ENCODE data around the gene CELF4.

CELF4 gene

DNA sequence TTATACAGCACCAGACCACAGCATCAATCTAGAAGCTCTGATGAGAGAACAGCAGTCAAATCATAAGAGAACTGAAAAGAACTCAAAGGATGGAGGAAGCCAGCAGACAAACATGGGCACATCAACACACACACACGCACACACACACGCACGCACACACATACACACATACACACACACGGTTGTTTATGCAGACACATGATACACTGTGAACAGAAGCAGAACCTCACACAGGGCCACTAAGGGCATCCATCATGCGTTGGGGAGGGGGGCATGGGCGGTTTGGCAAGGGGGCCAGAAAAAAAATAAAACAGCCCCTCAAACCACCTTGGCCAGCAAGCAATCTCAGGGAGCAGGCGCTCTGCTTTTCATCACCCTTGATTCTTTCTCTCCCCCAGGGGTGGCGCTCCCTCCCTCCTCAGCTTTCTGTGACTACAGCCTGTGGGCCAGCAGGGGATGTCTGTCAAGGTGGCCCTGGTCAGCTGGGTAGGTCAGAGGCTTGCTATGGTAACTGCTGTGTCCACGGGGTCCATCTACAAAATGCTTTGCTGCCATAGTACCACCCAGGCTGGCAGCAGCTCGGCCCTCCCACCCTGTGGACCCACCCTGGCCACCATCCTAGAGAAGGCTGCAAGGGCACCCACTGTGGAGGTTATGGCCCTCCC is 318.0 kb downstream of the CELF4 start:
- Mint-ChIP-seq H3K27me3 (ENCODE audit: low read depth) (peaks cover 34% of the 10 kb centered on the region), H3K4me1 (ENCODE audit: low read depth) (no peaks in the 10 kb centered on the region), H3K27ac (no peak overlapping the region), H3K4me3 (no peak overlapping the region), H3K36me3 (ENCODE audit: low read depth) (no peaks in the 10 kb centered on the region), H3K9me3 (no peaks in the 10 kb centered on the region)
- DNase-seq (ENCODE audit: low spot score): no peak

DNA sequence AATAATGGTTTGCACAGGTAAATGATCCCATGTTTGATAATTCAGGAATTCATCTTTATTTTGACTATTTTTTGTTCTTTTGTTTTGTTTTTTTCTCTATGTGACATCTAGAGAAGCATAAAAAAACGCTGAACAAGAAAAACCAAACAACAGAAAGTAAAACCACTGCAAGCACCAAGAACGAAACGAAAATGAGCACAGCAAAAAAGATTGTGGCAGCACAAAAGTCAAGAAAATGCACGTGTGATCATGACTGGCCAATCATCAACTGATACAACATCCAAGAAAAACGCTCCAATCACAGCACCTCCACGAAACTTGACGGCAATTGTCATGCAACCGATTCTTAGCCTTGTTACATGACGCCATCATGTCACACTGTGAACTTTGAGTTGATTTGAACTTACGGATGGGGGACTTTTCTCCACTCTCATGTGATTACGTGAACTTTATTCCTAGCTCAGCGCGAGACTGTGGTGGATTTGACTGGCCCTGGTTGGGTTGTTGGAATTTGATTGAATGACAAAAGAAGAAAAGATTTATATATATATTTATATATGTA is 318.7 kb downstream of the CELF4 start:
- H3K9me3 Mint-ChIP-seq: no peaks in the 10 kb centered on the region
- peaks cover 30% of the 10 kb centered on the region for H3K27me3 Mint-ChIP-seq (ENCODE audit: low read depth)
- H3K27ac Mint-ChIP-seq: no peak overlapping the region
- H3K4me1 Mint-ChIP-seq (ENCODE audit: low read depth): no peaks in the 10 kb centered on the region
- DNase-seq (ENCODE audit: low spot score): no peak
- no peak overlapping the region for H3K4me3 Mint-ChIP-seq
- no peaks in the 10 kb centered on the region for H3K36me3 Mint-ChIP-seq (ENCODE audit: low read depth)

DNA sequence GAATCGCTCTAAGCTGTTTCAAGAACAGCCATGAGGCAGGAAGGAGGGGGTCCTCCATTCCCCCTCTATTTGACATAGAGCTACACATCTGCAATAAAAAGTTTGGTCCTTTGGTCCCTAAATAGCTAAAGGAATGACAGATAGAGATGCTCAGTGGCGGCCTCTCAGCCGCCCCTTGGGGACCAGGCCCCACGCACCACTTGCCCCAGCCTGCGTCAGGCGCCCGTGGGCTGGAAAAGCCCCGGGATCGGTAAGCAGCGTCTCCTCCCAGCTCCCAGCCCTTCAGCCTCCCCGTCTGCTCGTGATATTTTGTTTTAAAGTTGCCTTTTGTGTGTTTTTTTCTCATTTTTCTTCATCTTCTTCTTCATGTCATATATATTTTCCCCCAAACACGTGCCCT is 321.0 kb downstream of the CELF4 start:
- H3K9me3 Mint-ChIP-seq: no peaks in the 10 kb centered on the region
- no peak for DNase-seq (ENCODE audit: low spot score)
- H3K27me3 Mint-ChIP-seq (ENCODE audit: low read depth): peaks cover 25% of the 10 kb centered on the region
- no peaks in the 10 kb centered on the region for H3K4me1 Mint-ChIP-seq (ENCODE audit: low read depth)
- H3K36me3 Mint-ChIP-seq (ENCODE audit: low read depth): no peaks in the 10 kb centered on the region
- no peak overlapping the region for H3K27ac Mint-ChIP-seq
- no peak overlapping the region for H3K4me3 Mint-ChIP-seq

- Mint-ChIP-seq H3K4me3 (no peak overlapping the region), H3K9me3 (no peaks in the 10 kb centered on the region), H3K27me3 (ENCODE audit: low read depth) (peaks cover 25% of the 10 kb centered on the region), H3K36me3 (ENCODE audit: low read depth) (no peaks in the 10 kb centered on the region), H3K27ac (no peak overlapping the region), H3K4me1 (ENCODE audit: low read depth) (no peaks in the 10 kb centered on the region)
- DNase-seq (ENCODE audit: low spot score): no peak
Observed at GRCh38 chr18:37243741-37244140, 321.9 kb downstream of the CELF4 start.

DNA sequence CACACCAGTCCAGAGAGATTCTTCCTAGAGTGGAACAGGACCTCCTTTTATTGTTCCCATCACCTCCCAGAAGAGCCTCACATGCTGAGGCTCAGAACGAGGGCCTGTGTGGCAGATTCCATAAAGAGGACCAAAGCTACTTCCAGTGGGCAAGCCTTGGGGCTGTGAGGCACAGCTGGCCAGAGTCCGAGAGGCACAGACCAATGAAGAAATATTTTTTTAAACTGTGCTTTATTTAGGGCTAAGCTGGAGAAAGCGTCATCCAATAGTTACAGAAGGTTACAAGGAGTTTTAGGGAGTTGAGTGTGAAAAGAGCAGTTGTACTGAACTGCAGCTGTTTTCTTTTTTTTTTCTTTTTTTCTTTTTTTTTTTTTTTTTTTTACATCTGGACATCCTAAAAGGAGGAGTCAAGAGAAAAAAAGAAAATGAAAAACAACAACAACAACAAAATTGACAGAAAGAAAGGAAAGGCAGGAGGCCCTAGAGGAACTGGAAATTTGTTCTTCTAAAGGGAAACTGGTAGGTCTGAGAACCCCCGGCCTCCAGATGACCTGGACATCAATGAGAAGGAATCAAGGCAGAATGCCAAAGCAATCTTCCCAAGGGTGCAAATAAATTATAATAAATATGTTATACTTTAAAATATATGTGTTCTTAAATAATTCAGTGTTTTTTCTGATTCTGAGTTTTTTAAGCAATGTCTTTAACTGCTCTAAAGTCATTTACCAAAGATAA is 322.6 kb downstream of the CELF4 start:
- no peaks in the 10 kb centered on the region for H3K4me1 Mint-ChIP-seq (ENCODE audit: low read depth)
- peaks cover 25% of the 10 kb centered on the region for H3K27me3 Mint-ChIP-seq (ENCODE audit: low read depth)
- no peak for DNase-seq (ENCODE audit: low spot score)
- H3K36me3 Mint-ChIP-seq (ENCODE audit: low read depth): no peaks in the 10 kb centered on the region
- no peaks in the 10 kb centered on the region for H3K9me3 Mint-ChIP-seq
- no peak overlapping the region for H3K4me3 Mint-ChIP-seq
- H3K27ac Mint-ChIP-seq: no peak overlapping the region

- Mint-ChIP-seq H3K4me1 (ENCODE audit: low read depth) (no peaks in the 10 kb centered on the region), H3K9me3 (no peaks in the 10 kb centered on the region), H3K36me3 (ENCODE audit: low read depth) (no peaks in the 10 kb centered on the region), H3K4me3 (no peak overlapping the region), H3K27ac (no peak overlapping the region), H3K27me3 (ENCODE audit: low read depth) (peaks cover 25% of the 10 kb centered on the region)
- DNase-seq (ENCODE audit: low spot score): no peak
Observed at GRCh38 chr18:37242091-37242490, 323.5 kb downstream of the CELF4 start.

GRCh38 chr18:37238282-37239108 is 327.1 kb downstream of the CELF4 start:
- Mint-ChIP-seq H3K9me3 (no peaks in the 10 kb centered on the region), H3K36me3 (ENCODE audit: low read depth) (no peaks in the 10 kb centered on the region), H3K27me3 (ENCODE audit: low read depth) (peaks cover 8% of the 10 kb centered on the region)

DNA sequence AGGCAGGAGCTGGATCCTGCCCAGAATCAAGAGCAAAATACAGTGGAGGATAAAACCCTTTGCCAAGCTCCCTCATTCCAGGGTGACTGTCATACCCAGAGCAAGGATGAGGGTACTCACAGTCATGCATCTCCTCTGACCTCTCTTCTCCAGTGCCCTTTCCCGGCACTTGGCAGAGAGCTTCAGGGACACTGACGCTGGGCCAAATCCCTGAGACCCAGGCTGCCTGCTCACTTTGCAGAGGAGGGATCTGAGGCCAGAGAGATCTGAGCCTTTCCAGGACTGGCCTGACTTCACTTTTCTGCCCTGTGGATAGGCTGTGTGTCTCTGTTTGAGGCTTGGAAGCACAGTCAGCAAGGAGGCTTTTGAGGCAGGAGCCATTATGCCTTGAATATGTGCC is 330.0 kb downstream of the CELF4 start:
- Mint-ChIP-seq H3K4me3 (no peak overlapping the region), H3K4me1 (ENCODE audit: low read depth) (no peaks in the 10 kb centered on the region), H3K36me3 (ENCODE audit: low read depth) (no peaks in the 10 kb centered on the region), H3K27me3 (ENCODE audit: low read depth) (no peaks in the 10 kb centered on the region), H3K9me3 (no peaks in the 10 kb centered on the region), H3K27ac (no peak overlapping the region)
- no peak for DNase-seq (ENCODE audit: low spot score)

More at GRCh38 chr18:37238282-37239108, 327.1 kb downstream of the CELF4 start:
- no peaks in the 10 kb centered on the region for H3K4me1 Mint-ChIP-seq (ENCODE audit: low read depth)
- H3K4me3 Mint-ChIP-seq: no peak overlapping the region
- H3K27ac Mint-ChIP-seq: no peak overlapping the region
- no peak for DNase-seq (ENCODE audit: low spot score)

- Mint-ChIP-seq H3K9me3 (peaks cover 4% of the 10 kb centered on the region), H3K36me3 (ENCODE audit: low read depth) (no peaks in the 10 kb centered on the region), H3K27me3 (ENCODE audit: low read depth) (no peaks in the 10 kb centered on the region), H3K4me3 (no peak overlapping the region), H3K27ac (no peak overlapping the region), H3K4me1 (ENCODE audit: low read depth) (no peaks in the 10 kb centered on the region)
- no peak for DNase-seq (ENCODE audit: low spot score)
Observed at GRCh38 chr18:37231251-37231650, 334.3 kb downstream of the CELF4 start.

DNA sequence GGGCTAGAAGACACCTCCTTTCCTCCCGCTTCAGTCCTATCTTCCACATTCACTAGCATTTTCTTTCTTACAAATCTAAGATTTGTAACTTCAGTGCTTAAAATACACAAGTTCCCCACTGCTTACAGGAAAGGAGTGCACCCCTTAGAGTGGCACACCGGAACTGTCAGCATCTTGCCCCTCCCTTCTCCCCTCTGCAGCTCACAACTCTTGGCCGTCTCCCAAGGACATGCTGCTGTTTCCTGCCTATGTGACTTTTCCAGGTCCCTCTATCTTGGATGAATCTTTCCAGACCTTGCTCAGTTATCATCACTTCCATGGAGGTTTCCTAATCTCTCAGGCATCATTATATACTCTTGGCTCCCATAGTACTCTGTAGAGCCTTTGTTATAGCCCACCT is 334.8 kb downstream of the CELF4 start:
- peaks cover 4% of the 10 kb centered on the region for H3K9me3 Mint-ChIP-seq
- H3K27me3 Mint-ChIP-seq (ENCODE audit: low read depth): no peaks in the 10 kb centered on the region

DNA sequence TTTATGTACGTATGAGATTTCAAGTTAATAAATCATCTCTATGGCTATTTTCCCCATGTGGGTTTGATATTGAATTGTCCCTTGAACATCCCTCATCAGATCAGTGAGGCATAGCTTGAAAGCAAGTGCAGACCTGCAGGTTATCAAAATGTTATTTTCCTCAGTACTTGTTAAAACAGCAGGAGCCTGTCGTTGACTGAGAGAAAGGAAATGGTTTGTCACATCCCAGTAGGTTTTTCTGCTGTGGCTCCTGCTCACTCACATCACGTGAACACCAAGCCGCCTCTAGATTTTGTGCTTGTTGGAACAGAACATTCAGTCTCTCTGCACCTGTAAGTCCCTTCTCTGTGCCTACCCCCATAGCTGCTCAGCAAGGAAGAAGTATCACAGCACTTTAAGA is 340.3 kb downstream of the CELF4 start:
- Mint-ChIP-seq H3K27ac (no peak overlapping the region), H3K4me1 (ENCODE audit: low read depth) (no peaks in the 10 kb centered on the region), H3K36me3 (ENCODE audit: low read depth) (no peaks in the 10 kb centered on the region), H3K4me3 (no peak overlapping the region), H3K27me3 (ENCODE audit: low read depth) (no peaks in the 10 kb centered on the region), H3K9me3 (peaks cover 4% of the 10 kb centered on the region)
- DNase-seq (ENCODE audit: low spot score): no peak

More for the DNA sequence above, 334.8 kb downstream of the CELF4 start:
- Mint-ChIP-seq H3K36me3 (ENCODE audit: low read depth) (no peaks in the 10 kb centered on the region), H3K27ac (no peak overlapping the region), H3K4me1 (ENCODE audit: low read depth) (no peaks in the 10 kb centered on the region), H3K4me3 (no peak overlapping the region)
- DNase-seq (ENCODE audit: low spot score): no peak

DNA sequence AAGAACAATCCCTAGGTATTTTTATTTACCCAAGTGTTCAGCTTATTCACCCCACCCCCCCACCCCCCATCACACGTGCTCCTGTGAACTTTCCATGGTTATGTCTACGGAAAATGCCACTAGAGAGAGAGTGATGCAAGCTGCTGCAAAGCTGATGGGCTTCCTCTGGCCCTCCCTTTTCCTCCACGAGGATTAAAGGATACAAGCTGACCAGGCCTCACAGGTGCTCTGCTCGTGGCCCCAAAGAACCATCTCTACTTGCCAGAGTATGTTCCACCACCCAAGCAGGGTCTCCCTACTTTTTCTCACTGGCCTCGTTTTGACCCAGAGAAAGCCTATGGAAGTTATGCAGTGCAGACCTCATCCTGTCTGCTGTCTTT is 342.6 kb downstream of the CELF4 start:
- H3K27ac Mint-ChIP-seq: no peak overlapping the region
- H3K9me3 Mint-ChIP-seq: peaks cover 4% of the 10 kb centered on the region
- H3K27me3 Mint-ChIP-seq (ENCODE audit: low read depth): no peaks in the 10 kb centered on the region
- no peak overlapping the region for H3K4me3 Mint-ChIP-seq
- no peaks in the 10 kb centered on the region for H3K4me1 Mint-ChIP-seq (ENCODE audit: low read depth)
- no peaks in the 10 kb centered on the region for H3K36me3 Mint-ChIP-seq (ENCODE audit: low read depth)
- no peak for DNase-seq (ENCODE audit: low spot score)

DNA sequence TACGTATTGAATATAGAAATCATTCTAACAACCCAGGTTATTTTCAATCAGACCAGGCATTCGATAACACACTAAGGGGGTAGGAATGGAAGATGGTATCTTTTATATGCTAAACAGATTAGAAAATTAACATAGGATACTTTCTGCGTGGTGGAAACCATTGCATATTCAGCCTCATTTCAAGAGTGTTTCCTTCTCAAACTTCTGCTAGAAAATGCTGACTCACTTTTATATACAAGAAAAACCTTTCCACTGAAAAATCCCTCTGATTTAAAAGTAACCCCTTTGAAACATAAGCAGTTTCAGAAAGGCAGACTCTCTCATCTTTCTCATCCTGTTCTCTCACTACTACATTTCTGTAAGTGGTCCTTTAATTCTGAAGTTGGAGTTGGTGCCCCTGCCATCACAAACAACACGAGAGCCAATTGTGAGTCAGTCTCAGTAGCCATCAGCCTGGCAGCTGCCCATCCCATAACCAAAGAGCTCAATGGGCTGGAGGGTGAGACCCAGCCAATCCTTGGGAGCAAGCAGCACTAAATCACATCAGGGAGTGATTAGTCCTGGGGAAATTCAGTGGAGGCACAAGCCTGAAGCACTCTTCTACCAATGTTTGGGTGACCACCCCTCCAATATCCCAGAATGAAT is 343.1 kb downstream of the CELF4 start:
- H3K4me1 Mint-ChIP-seq (ENCODE audit: low read depth): no peaks in the 10 kb centered on the region
- no peaks in the 10 kb centered on the region for H3K27me3 Mint-ChIP-seq (ENCODE audit: low read depth)
- no peak overlapping the region for H3K4me3 Mint-ChIP-seq
- H3K9me3 Mint-ChIP-seq: no peaks in the 10 kb centered on the region
- H3K27ac Mint-ChIP-seq: no peak overlapping the region
- no peak for DNase-seq (ENCODE audit: low spot score)
- H3K36me3 Mint-ChIP-seq (ENCODE audit: low read depth): no peaks in the 10 kb centered on the region
